CD14-positive monocyte (primary cell): ENCODE results near the gene WDFY3. TPM values are rescaled to one million over a fixed set of nuclear protein-coding genes. Genes with fewer than 3 reads are reported as not detected.

Experiments
- DNase-seq, 3 donors: peaks; one replicate each; pipeline ENCODE4 v3.0.0-alpha.2; 2011 to 2022
- H2AFZ ChIP-seq: 2 replicates; pipeline ENCODE4 v1.6.0; 2012; ENCODE audit warnings: mild to moderate bottlenecking, low read depth, low read length, inconsistent platforms; ENCODE audit not compliant: insufficient read depth, poor library complexity, severe bottlenecking
- H3K27ac ChIP-seq, 2 donors: 1 replicate in 1 of 2; 2 replicates in 1 of 2; pipeline ENCODE4 v1.5.1; 2012 to 2013; ENCODE audit warnings: low read length in 2 of 2, control low read depth in 1 of 2, inconsistent platforms in 1 of 2, low read depth in 1 of 2, mild to moderate bottlenecking in 1 of 2
- H3K27me3 ChIP-seq, 2 donors: one replicate each; pipeline versions ENCODE4 v1.6.0 to v1.6.1; 2011 to 2013; ENCODE audit warnings: low read length in 2 of 2; ENCODE audit not compliant: control insufficient read depth in 2 of 2, insufficient read depth in 2 of 2
- H3K36me3 ChIP-seq, 2 donors: replicated peaks in 1 of 2; 1 replicate in 1 of 2; 2 replicates in 1 of 2; pipeline versions ENCODE4 v1.5.1 to v1.6.1; 2012 to 2013; ENCODE audit warnings: low read length in 2 of 2, control low read depth in 1 of 2, inconsistent platforms in 1 of 2, mild to moderate bottlenecking in 1 of 2; ENCODE audit not compliant: insufficient read depth in 2 of 2, control insufficient read depth in 1 of 2
- H3K4me1 ChIP-seq, 2 donors: 1 replicate in 1 of 2; 2 replicates in 1 of 2; pipeline versions ENCODE4 v1.5.1 to v1.6.1; 2012 to 2013; ENCODE audit warnings: low read length in 2 of 2, control low read depth in 1 of 2, inconsistent platforms in 1 of 2, mild to moderate bottlenecking in 1 of 2, moderate library complexity in 1 of 2; ENCODE audit not compliant: insufficient read depth in 2 of 2, control insufficient read depth in 1 of 2
- H3K4me2 ChIP-seq: replicated peaks from 2 replicates; pipeline ENCODE3; 2012; ENCODE audit warnings: low read length, moderate library complexity, mild to moderate bottlenecking; ENCODE audit not compliant: poor library complexity, severe bottlenecking; ENCODE audit errors: extremely low read depth
- H3K4me3 ChIP-seq, 3 experiments: fragments of 200-600 bp in 1 of 3; sonication (generic) in 1 of 3; replicated peaks in 1 of 3; 1 replicate in 2 of 3; 2 replicates in 1 of 3; pipeline ENCODE4 v1.5.1; 2011 to 2013; ENCODE audit warnings: low read length in 3 of 3, mild to moderate bottlenecking in 3 of 3, control low read depth in 2 of 3, low read depth in 2 of 3, inconsistent platforms in 1 of 3, moderate library complexity in 1 of 3
- H3K79me2 ChIP-seq: 2 replicates; pipeline ENCODE4 v1.6.0; 2012; ENCODE audit warnings: mild to moderate bottlenecking, control low read depth, inconsistent platforms, low read length, moderate library complexity; ENCODE audit not compliant: insufficient read depth
- H3K9ac ChIP-seq: 2 replicates; pipeline ENCODE4 v1.6.0; 2017; ENCODE audit warnings: low read length, mild to moderate bottlenecking; ENCODE audit not compliant: insufficient read depth, poor library complexity, severe bottlenecking
- H3K9me3 ChIP-seq, 2 donors: replicated peaks in 1 of 2; 1 replicate in 1 of 2; 2 replicates in 1 of 2; pipeline versions ENCODE4 v1.5.1 to v1.6.1; 2012 to 2013; ENCODE audit warnings: low read length in 2 of 2, control low read depth in 1 of 2; ENCODE audit not compliant: control insufficient read depth in 1 of 2, insufficient read depth in 1 of 2
- H4K20me1 ChIP-seq: 2 replicates; pipeline ENCODE4 v1.6.0; 2012; ENCODE audit warnings: mild to moderate bottlenecking, low read length, control low read depth, moderate library complexity; ENCODE audit not compliant: insufficient read depth
- H3K27ac Mint-ChIP-seq, 7 donors: one replicate each; pipeline ENCODE4 v1.8.0; 2020; ENCODE audit warnings: mild to moderate bottlenecking in 7 of 7, mixed read lengths in 7 of 7, moderate library complexity in 6 of 7, inconsistent platforms in 2 of 7
- H3K27me3 Mint-ChIP-seq, 3 donors: one replicate each; pipeline ENCODE4 v1.8.0; 2021 to 2022; ENCODE audit warnings: low read depth in 3 of 3, mild to moderate bottlenecking in 3 of 3, mixed read lengths in 3 of 3, moderate library complexity in 3 of 3, inconsistent platforms in 1 of 3
- H3K36me3 Mint-ChIP-seq, 2 donors: one replicate each; pipeline ENCODE4 v1.8.0; 2020; ENCODE audit warnings: mixed read lengths in 2 of 2, inconsistent platforms in 1 of 2, mild to moderate bottlenecking in 1 of 2
- H3K4me1 Mint-ChIP-seq: one replicate; pipeline ENCODE4 v1.8.0; 2020; ENCODE audit warnings: mild to moderate bottlenecking, mixed read lengths
- H3K4me3 Mint-ChIP-seq, 2 donors: one replicate each; pipeline ENCODE4 v1.8.0; 2020; ENCODE audit warnings: mild to moderate bottlenecking in 2 of 2, mixed read lengths in 2 of 2, moderate library complexity in 1 of 2
- H3K9me3 Mint-ChIP-seq, 7 donors: one replicate each; pipeline ENCODE4 v1.8.0; 2020 to 2022; ENCODE audit warnings: mixed read lengths in 7 of 7, mild to moderate bottlenecking in 6 of 7, moderate library complexity in 6 of 7, inconsistent platforms in 2 of 7
- CTCF ChIP-seq: fragments of 200-600 bp; IDR thresholded peaks from one replicate; pipeline ENCODE4 v1.8.0; 2022; ENCODE audit warnings: antibody characterized with exemption, mild to moderate bottlenecking
- WGBS: methylation state at CpG from one replicate; pipeline ENCODE4 v1.1.5; 2013; ENCODE audit warnings: missing lambda C conversion rate; ENCODE audit not compliant: insufficient coverage; 5-methylcytosine and 5-hydroxymethylcytosine counted together
- intact Hi-C, 2 donors: fragments of 100-400 bp; cut with micrococcal nuclease; formaldehyde crosslinking; loops; one replicate each; pipeline versions ENCODE4 v1.15.0 to v1.15.1; 2023
- polyA plus RNA-seq, 3 donors: library from polyadenylated mRNA; depleted of rRNA in 1 of 3; unstranded in 2 of 3; stranded (reverse) in 1 of 3; fragments of 300-500 nt in 2 of 3; fragments of >200 nt in 1 of 3; fragmentation: Illumina TruSeq in 2 of 3; gene quantifications; 1 replicate in 2 of 3; 2 replicates in 1 of 3; pipeline ENCODE4 v1.2.3, GENCODE V29; 2012 to 2021

Gene WDFY3
- polyA plus RNA-seq, 3 donors: 5.6 to 35.5 (median 5.9) TPM

DNA sequence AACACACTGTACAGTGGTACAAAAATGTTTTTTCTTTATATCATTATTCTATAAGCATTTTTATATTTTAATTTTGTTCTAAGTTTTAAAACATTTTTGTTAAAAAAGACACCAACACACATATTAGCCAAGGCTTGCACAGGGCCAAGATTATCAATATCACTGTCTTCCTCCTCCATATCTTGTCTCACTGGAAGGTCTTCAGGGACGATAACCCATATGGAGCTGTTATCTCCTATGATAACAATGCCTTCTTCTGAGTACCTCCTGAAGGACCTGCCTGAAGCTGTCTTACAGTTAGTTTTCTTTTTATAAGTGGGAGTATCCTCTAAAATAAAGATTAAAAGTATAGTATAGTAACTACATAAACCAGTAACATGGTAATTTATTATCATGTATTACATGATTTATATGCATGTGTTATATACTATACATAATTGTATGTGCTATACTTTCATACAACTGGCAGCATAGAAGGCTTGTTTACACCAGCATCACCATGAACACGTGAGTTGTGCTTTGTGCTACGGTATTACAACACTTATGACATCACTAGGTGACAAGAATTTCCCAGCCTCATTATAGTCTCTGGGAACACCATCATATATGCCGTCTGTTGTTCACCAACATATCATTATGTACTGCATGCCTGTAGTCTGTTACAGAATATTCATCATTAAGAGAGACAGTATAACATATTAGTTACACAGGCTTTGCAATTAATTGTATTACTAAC lies 90.7 kb downstream of the WDFY3 start:
- Histone ChIP-seq H3K9me3 (no peaks in the 10 kb centered on the region), H3K27me3 (no peaks in the 10 kb centered on the region), H3K9ac (no peak overlapping the region), H4K20me1 (peaks cover 7% of the 10 kb centered on the region), H3K27ac (no peak overlapping the region), H3K4me3 (no peak overlapping the region), H3K4me2 (no peak overlapping the region), H3K79me2 (no peaks in the 10 kb centered on the region), H3K36me3 (peaks cover 2 to 38% of the 10 kb centered on the region in 2 donors), H2AFZ (no peak overlapping the region), H3K4me1 (peaks cover 0 to 5% of the 10 kb centered on the region in 2 donors)
- no peak overlapping the region for H3K4me3 Mint-ChIP-seq
- 93% methylated on average over 2 of the region's 4 CpGs for WGBS
- peaks cover 31 to 58% of the 10 kb centered on the region in 2 donors for H3K36me3 Mint-ChIP-seq
- H3K9me3 Mint-ChIP-seq: peaks cover 0 to 2% (median 0%) of the 10 kb centered on the region in 7 donors
- peaks cover 18% of the 10 kb centered on the region for H3K4me1 Mint-ChIP-seq
- no peak overlapping the region for H3K27ac Mint-ChIP-seq
- intact Hi-C loops: no loop called here
- no peaks in the 10 kb centered on the region for H3K27me3 Mint-ChIP-seq
- no peak for TF ChIP-seq CTCF
- peak in 1 of 3 donors; percentile 53 for DNase-seq

DNA sequence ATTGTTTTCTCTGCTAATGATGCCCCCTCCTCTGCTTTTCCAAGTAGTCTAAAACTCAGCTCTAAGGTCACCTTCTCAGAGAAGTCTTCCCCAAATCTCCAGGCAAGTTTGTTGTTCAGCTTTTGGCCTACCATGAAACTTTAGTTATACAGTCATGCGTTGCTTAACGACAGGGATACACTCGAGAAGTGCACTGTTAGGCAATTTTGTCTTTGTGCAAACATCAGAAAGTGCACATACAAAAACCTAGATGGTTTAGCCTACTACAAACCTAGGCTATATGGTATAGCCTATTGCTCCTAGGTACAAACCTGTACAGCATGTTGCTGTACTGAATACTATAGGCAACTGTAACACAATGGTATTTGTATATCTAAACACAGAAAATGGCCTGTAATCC lies 91.9 kb downstream of the WDFY3 start:
- H3K4me3 ChIP-seq: no peak overlapping the region
- H3K27ac ChIP-seq: no peak overlapping the region
- DNase-seq: no peak
- intact Hi-C loops: no loop called here
- H2AFZ ChIP-seq: no peak overlapping the region
- H3K36me3 ChIP-seq: peaks cover 2 to 37% of the 10 kb centered on the region in 2 donors
- TF ChIP-seq CTCF: no peak
- 95% methylated on average over 3 of the region's 3 CpGs for WGBS
- no peaks in the 10 kb centered on the region for H3K27me3 ChIP-seq
- Mint-ChIP-seq H3K27ac (peak overlapping the region in 3 of 7 donors; percentile 51 to 70 (median 61)), H3K4me1 (peaks cover 20% of the 10 kb centered on the region), H3K4me3 (no peak overlapping the region), H3K27me3 (no peaks in the 10 kb centered on the region), H3K9me3 (peaks cover 0 to 2% (median 0%) of the 10 kb centered on the region in 7 donors), H3K36me3 (peaks cover 32 to 59% of the 10 kb centered on the region in 2 donors)
- peaks cover 19% of the 10 kb centered on the region for H4K20me1 ChIP-seq
- peaks cover 0 to 5% of the 10 kb centered on the region in 2 donors for H3K4me1 ChIP-seq
- peaks cover 4% of the 10 kb centered on the region for H3K79me2 ChIP-seq
- H3K9ac ChIP-seq: no peak overlapping the region
- H3K9me3 ChIP-seq: no peaks in the 10 kb centered on the region
- no peak overlapping the region for H3K4me2 ChIP-seq
